Thyroid gland (tissue), 4 donors: Measurements from ENCODE around the gene DHRS4L2.

Experiments used
- POLR2A ChIP-seq, 2 donors: fragments of 450-650 bp; IDR thresholded peaks; one replicate each; pipeline ENCODE4 v1.6.1; 2017; ENCODE audit warnings: antibody characterized with exemption in 2 of 2, mild to moderate bottlenecking in 2 of 2, moderate library complexity in 1 of 2
- TF ChIP-seq, protein P1 (sequence below), 6 experiments: fragments of 200-600 bp in 3 of 6; fragments of 450-650 bp in 3 of 6; sonication (generic) in 3 of 6; IDR thresholded peaks; one replicate each; pipeline ENCODE4 v1.5.1; 2016 to 2019; ENCODE audit warnings: antibody characterized with exemption in 6 of 6, mild to moderate bottlenecking in 2 of 6, inconsistent platforms in 1 of 6, moderate library complexity in 1 of 6

DNA sequence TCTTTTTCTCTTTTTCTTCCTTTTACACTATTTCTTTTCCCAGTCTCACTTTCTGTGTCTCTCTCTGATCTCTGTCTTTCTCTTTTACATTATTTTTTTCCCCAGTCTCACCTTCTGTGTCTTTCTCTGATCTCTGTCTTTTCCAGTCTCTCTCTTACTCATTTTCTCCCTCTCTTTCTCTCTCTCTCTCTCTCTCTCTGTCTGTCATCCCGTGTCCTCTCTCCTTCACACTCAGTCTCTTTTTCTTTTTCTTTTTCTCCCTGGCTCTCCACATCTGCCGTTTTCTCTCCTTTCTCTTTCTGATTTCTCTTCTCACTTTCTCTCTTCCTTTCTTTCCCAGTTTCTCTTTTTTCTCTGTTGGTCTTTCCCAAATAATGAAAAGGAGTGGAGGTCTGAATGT lies 22.3 kb downstream of the DHRS4L2 start:
- no peak for TF ChIP-seq POLR2A (IDR thresholded peaks at IDR 0.05)
- TF ChIP-seq, protein P1, sequence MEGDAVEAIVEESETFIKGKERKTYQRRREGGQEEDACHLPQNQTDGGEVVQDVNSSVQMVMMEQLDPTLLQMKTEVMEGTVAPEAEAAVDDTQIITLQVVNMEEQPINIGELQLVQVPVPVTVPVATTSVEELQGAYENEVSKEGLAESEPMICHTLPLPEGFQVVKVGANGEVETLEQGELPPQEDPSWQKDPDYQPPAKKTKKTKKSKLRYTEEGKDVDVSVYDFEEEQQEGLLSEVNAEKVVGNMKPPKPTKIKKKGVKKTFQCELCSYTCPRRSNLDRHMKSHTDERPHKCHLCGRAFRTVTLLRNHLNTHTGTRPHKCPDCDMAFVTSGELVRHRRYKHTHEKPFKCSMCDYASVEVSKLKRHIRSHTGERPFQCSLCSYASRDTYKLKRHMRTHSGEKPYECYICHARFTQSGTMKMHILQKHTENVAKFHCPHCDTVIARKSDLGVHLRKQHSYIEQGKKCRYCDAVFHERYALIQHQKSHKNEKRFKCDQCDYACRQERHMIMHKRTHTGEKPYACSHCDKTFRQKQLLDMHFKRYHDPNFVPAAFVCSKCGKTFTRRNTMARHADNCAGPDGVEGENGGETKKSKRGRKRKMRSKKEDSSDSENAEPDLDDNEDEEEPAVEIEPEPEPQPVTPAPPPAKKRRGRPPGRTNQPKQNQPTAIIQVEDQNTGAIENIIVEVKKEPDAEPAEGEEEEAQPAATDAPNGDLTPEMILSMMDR (IDR thresholded peaks at IDR 0.05) = no peak
